ENCODE measurements around the gene MRPS21.

GRCh38 chr1:150271291-150271959, 22.2 kb upstream of the MRPS21 start:
- no peak for TF ChIP-seq CTCF (IDR thresholded peaks at IDR 0.05; ENCODE audit: poor library complexity)
- no peak for TF ChIP-seq EZH2phosphoT487 (IDR thresholded peaks at IDR 0.05; ENCODE audit: low read depth, severe bottlenecking, unreplicated experiment)
